Measurements from ENCODE around the gene PPP6R1.

The PPP6R1 gene

GRCh38 chr19:55258828-55259539 is at the start of gene PPP6R1:
PPP6R1 (minus strand) TSS chr19:55259017; CDS start chr19:55247103, 11,914 bp downstream.
- DNase-seq (ENCODE audit: low read depth) = peak; percentile 89

DNA sequence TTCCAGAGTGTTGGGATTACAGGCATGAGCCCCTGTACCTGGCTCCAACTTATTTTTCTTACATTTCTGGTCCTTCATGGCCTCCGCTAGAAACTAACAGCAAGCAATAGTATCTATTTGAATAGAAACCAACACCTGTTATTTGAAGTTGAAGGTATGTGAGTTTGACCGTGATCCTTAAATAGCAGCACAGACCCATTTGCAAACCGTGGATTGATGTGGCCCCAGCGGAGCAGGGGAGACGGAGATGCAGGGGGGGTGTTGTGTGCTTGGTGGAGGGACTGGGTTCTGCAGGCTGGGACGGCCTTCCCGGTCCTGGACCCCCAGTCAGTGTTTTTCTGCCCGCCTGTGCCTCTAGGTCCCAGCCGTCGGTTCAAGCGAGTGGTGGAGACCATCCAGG is 49.5 kb upstream of the PPP6R1 start:
- DNase-seq (ENCODE audit: low read depth) = no peak

DNA sequence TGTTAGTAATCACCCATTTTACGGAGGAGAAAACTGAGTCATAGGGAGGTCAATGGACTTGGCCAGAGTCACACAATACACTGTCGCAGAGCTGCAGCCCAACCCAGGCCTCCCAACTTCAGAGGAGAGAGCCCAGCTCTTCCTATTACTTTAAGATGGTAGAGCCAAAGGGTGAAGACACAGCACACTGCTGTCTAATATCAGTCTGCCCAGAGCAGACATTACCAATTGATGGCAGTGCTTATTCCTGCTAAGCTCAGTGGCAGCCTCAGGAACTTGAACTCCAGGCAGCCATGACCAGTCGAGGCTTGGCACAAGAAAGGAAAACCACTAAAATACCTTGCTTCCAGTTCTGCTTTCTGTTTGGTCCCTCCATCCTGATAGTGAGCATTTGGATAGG is 47.9 kb upstream of the PPP6R1 start:
- no peak for DNase-seq (ENCODE audit: low read depth)

DNA sequence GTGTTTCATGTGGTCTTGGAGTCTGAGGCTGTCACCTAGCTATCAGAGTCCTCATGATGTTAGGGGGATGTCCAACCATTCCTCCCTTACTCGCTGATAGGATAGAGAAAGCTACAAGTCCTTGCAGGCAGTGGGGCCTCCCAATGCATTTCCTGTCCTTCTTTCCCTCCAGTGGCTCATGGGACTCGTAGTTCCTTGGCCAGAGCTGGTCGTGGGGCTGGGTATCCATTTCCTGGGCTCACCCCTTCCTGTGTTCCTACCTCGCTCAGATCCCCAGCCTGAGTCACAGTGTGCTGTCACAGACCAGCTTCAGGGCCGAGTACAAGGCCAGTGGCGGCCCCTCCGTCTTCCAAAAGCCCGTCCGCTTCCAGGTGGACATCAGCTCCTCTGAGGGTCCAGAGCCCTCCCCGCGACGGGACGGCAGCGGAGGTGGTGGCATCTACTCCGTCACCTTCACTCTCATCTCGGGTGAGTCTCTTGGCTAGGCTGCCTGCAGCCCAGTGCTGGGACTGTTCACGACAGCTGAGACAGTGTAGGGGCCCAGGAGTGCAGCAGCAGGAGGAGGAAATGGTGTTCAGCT is 47.3 kb upstream of the PPP6R1 start:
- DNase-seq (ENCODE audit: low read depth) = no peak

DNA sequence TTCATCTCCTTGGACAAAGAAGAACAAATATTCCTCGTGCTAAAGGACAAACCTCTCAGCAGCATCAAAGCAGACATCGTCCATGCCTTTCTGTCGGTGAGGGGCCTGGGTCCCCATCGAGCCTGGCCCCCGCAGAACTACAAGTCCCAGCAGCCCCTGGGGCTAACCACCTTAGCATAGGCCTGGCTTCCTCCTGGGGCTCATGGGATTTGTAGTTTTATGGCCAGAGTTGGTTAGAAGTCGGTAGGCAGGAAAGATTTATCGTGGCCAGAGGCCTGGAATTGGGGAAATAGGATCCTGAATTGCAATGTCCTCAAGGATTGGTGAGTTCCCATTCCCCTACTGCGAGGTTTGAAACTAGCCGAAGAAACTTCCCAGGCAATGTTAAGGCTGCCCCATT is 46.7 kb upstream of the PPP6R1 start:
- DNase-seq (ENCODE audit: low read depth) = peak; percentile 29

- DNase-seq (ENCODE audit: low read depth) = no peak
Observed at GRCh38 chr19:55304980-55305379, 46.2 kb upstream of the PPP6R1 start.

- DNase-seq (ENCODE audit: low read depth) = no peak
Observed at GRCh38 chr19:55304279-55304978, 45.6 kb upstream of the PPP6R1 start.

DNA sequence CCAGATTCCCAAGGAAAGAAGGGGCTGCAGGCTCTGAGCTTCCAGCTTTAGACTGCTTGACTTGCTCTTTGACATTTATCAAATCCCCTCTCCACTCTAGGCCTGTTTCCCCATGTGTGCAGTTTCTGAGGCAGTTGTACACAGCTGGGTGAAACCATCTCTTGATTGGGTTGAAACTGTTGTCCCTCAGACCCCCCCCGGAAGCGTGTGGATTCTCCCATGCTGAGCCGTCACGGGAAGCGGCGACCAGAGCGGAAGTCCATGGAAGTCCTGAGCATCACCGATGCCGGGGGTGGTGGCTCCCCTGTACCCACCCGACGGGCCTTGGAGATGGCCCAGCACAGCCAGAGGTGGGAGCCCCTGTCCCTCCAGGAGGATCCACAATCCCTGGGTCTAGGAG is 44.7 kb upstream of the PPP6R1 start:
- no peak for DNase-seq (ENCODE audit: low read depth)

- DNase-seq (ENCODE audit: low read depth) = no peak
Observed at GRCh38 chr19:55302318-55302703, 43.5 kb upstream of the PPP6R1 start.

- peak; percentile 77 for DNase-seq (ENCODE audit: low read depth)
Observed at GRCh38 chr19:55301459-55302317, 42.9 kb upstream of the PPP6R1 start.

GRCh38 chr19:55300886-55301458 is 42.2 kb upstream of the PPP6R1 start:
- no peak for DNase-seq (ENCODE audit: low read depth)

DNA sequence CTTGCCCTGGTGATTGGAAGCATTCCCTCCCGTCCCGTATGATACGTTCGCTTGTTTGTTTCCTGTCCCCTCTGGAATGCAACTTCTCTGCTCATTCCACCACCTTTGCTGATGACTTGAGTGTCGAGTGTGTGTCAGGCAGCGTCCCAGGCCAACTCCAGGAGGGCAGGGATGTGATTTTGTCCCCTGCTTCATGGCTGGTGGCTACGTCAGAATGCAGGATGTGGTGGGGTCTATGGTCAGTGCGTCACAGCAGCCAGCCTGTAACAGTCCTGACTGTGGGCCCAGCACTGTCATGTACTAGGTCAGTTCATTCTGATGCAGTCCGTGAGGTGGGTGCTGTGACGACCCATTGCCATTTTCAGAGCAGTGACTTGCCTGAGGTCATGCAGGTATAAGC is 41.2 kb upstream of the PPP6R1 start:
- DNase-seq (ENCODE audit: low read depth) = no peak

GRCh38 chr19:55297267-55297666 is 38.5 kb upstream of the PPP6R1 start:
- DNase-seq (ENCODE audit: low read depth) = no peak

GRCh38 chr19:55289117-55289796 is 30.4 kb upstream of the PPP6R1 start:
- no peak for DNase-seq (ENCODE audit: low read depth)

DNA sequence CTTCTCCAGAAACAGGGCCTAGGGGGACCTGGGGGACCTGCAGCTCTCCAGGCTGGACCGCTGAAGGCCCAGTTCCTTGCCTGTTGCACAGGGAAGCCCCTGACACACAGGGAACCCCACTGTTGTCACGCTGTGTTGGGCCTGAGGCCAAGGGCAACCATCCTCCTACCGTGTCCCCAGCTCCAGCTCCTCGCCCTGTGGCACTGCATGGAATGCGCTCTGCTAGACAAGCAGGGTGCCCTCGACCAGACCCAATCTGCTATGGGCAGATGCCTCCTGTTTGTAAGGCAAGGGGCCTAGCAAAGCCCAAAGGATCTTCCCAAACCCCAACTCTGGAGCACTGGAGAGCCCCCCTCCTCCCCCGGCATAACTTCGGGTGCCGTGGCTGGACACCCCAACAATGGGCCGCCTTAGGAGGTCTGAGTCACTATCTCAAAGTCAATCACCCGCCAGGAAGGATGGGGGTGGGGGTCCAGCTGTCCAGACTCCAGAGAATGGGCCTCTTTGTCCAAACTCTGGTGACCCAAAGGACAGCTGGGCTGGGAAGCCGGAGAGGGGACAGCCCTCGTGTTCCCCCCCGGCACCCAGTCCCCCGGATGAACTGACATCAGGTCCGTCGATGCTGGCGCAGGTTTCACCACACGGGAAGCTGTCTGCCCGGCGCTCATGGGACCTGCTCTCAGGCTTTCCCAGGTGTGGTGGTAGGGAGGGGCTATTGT is 28.7 kb upstream of the PPP6R1 start:
- DNase-seq (ENCODE audit: low read depth) = no peak

DNA sequence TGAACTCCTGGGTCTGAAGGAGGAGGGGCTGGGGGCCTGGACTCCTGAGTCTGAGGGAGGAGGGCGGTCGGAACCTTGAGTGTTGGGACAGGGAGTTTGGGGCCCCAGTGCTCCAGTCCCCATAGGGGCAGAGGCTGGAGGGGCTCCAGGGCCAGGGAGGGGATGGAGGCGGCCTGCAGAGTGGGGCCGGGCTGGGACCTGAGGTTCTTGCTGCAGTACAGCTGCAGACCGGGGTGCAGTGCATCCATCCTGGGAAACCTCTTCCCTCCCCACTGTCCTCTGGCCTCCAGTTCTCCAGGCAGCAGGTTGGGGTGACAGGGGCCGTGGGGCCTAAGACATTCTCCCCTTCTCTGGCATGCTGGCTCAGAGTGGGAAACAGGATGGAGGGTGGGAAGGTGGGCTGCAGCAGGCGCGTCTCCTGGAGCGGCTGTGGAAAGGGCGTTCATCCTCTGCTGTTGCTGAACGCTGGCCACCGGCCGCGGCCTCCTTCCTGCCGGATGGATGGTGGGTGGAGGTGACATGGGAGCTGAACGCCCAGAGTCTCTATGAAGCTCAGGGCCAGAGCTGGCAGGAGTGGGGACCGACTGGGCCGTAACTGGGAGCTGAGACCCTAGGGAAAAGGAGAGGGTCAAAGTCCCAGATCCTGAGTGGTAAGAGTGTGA is 26.5 kb upstream of the PPP6R1 start:
- no peak for DNase-seq (ENCODE audit: low read depth)

DNA sequence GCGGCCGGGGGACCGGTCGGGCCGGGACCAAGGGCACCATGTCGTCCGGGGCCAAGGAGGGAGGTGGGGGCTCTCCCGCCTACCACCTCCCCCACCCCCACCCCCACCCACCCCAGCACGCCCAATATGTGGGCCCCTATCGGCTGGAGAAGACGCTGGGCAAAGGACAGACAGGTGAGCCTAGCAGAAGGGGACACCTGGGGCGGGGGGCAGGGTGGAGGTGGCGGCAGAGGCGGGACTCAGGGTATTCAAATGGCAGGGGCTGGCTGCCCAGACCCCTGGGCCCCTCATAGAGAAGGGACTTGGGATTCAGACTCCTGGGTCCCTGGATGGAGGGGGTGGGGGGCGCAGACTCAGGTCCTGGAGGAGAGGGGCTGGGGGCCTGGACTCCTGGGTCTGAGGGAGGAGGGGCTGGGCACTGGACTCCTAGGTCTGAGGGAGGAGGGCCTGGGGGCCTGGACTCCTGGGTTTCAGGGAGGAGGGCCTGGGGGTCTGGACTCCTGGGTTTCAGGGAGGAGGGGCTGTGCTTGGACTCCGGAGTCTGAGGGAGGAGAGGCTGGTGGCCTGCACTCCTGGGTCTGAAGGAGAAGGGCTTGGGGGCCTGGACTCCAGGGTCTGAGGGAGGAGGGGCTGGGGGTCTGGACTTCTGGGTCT is 25.7 kb upstream of the PPP6R1 start:
- DNase-seq (ENCODE audit: low read depth) = no peak

- DNase-seq (ENCODE audit: low read depth) = peak; percentile 21
Observed at GRCh38 chr19:55283548-55284377, 24.9 kb upstream of the PPP6R1 start, which contains the start of gene BRSK1. BRSK1 (plus strand) TSS chr19:55283997; CDS start chr19:55284443, 446 bp downstream.
